Measurements from ENCODE around the gene CDON.

Gene CDON, protein sequence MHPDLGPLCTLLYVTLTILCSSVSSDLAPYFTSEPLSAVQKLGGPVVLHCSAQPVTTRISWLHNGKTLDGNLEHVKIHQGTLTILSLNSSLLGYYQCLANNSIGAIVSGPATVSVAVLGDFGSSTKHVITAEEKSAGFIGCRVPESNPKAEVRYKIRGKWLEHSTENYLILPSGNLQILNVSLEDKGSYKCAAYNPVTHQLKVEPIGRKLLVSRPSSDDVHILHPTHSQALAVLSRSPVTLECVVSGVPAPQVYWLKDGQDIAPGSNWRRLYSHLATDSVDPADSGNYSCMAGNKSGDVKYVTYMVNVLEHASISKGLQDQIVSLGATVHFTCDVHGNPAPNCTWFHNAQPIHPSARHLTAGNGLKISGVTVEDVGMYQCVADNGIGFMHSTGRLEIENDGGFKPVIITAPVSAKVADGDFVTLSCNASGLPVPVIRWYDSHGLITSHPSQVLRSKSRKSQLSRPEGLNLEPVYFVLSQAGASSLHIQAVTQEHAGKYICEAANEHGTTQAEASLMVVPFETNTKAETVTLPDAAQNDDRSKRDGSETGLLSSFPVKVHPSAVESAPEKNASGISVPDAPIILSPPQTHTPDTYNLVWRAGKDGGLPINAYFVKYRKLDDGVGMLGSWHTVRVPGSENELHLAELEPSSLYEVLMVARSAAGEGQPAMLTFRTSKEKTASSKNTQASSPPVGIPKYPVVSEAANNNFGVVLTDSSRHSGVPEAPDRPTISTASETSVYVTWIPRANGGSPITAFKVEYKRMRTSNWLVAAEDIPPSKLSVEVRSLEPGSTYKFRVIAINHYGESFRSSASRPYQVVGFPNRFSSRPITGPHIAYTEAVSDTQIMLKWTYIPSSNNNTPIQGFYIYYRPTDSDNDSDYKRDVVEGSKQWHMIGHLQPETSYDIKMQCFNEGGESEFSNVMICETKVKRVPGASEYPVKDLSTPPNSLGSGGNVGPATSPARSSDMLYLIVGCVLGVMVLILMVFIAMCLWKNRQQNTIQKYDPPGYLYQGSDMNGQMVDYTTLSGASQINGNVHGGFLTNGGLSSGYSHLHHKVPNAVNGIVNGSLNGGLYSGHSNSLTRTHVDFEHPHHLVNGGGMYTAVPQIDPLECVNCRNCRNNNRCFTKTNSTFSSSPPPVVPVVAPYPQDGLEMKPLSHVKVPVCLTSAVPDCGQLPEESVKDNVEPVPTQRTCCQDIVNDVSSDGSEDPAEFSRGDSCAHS (N-terminal part only)

DNA sequence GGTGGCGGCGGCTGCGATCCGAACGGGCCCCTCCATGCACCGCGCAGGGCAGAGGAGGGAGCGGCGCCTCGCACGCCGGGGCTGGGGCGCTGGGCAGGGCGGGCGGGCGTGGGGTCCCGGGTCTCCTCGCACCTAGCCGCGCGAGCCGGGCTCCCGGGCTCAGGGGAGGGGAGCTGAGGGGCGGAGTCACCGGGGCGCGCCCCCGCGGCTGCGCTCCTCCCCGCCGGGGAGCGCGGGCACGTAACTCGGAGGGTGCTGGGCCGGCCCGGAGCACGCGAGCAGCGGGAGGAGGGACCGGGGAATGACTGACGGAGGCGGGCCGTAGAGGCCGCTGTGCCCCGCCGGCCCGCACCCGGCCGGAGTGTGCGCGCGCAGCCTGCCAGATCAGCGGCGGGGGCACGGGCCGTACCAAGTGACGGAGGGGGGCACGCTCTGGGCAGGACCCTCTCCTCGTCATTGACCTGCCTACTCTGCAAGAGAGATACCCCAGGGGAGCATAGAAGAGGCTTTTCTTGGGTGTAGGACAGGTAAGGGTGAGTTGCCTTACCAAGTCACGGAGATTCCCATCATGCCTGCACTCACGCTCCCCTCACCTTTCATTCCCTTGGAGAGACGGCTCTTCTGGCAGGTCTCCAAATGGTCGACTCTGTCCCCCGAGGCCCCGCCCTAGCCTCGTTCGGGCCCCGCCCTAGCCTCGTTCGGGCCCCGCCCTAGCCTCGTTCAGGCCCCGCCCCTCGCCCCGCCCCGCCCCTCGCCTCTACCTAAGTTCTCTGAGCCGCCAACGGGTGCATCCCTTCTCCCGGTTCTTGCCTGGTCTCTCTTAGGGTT, at the start of gene CDON:
TSS of gene CDON (minus strand) at position 188 of the 828 bp plus-strand sequence. CDS start 39,390 bp downstream, outside the sequence.
- peak; percentile 97 for DNase-seq

DNA sequence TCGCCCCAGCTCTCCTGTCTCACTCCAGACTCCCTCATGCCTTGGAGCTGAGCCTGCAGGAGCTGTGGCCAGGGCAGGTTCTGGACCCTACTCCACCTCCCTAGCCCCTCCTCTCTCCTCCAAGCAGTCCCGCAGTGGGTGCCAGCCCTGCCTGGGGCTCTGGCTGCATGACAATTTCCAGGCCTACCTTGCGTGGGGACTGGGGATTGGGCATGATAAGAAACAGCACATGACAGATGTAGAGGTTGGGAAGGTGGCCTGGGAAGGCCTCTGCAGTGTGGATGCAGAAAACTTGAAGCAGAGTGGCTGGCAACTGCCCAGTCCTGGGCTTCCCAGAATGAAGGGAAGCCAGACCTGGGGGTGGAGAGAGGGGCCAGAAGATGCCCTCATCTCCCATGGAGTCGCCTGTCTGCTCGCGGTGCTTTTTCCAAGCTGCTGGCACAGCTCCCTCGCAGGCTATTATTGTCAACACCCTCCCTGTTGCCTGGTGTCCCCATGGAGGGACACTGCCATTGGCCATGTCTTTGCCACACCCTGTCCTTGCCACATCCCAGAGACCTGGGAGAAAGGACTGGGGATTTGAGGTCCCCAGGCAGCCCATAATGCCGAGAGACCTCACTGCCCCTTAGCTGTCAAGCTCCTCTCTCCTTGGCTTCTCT, 48.9 kb upstream of the CDON start:
- DNase-seq, result no peak

- no peak for DNase-seq
These were observed 47.5 kb upstream of the CDON start for GRCh38 chr11:126109941-126110731.

DNA sequence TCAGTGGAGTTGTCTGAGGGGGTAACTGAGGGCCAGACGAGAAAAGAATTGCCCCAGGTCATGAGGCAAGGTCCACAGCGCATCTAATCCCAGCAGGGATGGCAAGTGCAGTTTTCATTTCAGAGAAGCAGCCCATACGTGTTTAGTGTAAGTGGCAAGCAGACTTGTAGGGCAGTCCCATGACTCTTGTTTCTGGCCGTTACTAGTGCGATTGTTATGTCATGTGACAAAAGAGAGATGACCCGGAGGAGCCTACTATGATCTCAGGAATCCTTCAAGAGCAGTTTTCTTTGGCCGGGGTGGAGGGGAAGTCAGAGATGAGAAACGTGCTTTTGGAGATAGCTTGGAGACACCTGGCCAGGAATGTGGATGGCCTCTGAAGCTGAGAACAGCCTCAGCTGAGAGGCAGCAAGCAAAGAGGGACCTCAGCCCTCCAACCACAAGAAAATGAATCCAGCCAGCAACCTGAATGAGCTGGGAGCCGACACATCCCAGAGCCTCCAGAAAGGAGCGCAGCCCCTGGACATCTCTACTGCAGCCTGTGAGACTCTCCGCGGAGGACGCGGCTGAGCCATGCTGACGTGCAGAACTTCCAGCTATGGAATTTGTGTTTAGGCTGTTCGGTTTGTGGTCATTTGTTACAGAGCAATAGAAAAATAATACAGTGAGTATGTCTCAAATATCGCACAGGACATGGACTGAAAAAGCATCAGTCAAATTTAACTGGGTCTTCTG, 44.1 kb upstream of the CDON start:
- DNase-seq, result no peak

- no peak for DNase-seq
These were observed 43.0 kb upstream of the CDON start for GRCh38 chr11:126105748-126106080.

DNA sequence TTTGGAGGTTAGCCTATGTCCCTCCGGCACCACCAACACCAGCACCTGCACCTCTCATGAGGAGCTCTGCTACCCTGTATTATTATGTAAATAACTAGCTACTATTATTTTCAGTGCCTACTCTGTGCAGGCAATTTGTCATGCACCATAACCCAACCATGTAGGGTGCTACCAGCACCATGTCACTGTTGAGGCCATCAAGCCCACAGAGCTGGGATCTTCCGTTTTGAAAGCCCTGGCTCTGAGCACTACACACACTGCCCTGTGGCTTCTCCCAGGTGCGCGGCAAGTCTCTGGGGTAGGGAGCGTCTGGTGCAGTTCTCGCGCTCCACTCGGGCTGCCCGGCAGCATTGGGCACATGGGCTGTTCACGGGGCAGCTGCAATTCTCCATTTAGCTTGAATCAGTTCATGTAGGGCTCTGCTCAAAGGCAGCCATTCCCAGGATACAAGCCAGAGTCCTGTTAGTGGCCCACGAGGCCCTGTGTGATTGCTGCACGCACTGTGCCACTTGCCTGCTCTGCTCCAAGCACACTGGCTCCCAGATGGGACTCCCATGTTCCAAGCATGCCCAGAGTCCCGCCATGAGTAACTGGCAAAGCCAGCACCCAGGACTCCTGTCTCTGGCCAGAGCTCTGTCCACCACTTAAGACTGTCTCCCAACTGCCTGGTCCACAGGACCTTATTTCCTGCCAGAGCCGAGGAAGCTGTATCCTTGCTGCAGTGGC, 42.5 kb upstream of the CDON start:
- no peak for DNase-seq

DNA sequence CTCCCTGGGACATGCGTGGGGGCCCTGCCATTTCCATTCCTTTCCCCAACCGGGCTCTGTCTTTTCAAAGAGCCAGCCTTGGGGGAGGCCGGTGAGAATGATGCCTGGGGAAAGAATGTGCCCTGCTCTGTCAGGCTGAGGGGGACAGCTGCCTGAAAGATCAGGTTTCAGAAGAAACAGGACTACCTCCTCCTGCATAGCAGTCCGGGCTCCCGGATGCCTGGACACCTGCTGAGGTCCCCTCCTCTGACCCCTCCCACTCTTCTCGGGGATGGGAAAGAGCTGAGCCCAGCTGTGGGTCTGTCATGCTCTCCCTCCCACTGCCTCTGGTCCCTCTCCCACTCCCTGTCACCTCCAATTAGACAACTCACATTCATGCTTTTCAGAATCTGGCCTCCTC, 41.8 kb upstream of the CDON start:
- no peak for DNase-seq

DNA sequence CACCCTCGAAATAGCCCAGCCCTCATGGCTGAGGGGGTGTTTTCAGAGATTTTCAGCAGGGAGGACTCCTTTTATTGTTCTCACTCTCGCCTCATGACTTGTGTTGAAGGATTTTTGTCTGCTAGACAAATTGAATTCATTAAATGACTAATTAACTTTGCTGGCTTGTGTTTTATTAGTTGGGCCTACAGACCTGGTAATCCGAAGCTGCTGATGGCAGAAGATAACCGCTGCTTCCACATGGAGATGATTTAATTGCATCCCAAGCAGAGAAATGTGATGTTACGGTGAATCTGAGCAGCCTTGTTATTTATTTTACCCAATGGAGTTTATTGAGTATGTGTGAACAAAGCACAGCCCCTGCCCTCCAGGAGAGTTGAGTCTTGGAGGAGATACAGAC, 40.5 kb upstream of the CDON start:
- no peak for DNase-seq

DNA sequence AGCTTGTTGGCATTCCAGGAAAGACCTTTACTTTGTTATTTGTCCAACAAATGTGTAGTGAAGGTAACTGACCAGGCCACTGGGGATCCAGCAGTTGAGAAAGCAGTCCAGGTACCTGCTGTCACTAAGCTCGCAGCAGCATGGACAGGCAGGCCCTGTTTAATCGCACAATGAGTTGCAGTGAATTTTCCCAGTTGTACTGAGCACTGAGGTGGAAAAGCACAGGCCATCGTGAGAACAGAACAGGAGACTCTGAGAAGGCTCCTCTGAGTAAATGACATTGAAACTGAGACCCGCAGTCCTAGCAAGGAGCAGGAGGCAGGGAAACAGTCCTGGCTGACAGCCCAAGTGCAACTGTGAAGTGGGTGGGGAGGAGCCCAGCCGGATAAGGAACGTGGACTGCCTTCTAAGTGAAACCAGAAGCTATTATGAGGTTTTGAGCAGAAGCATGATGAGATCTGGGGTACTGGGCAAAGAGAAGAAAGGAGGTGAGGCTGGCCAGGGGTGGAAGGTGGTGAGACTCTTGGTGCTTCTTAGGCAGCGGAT, 39.8 kb upstream of the CDON start:
- DNase-seq, result peak; percentile 93

- no peak for DNase-seq
These were observed 39.2 kb upstream of the CDON start for GRCh38 chr11:126101930-126102283.

GRCh38 chr11:126101251-126101929, 38.7 kb upstream of the CDON start:
- no peak for DNase-seq

DNA sequence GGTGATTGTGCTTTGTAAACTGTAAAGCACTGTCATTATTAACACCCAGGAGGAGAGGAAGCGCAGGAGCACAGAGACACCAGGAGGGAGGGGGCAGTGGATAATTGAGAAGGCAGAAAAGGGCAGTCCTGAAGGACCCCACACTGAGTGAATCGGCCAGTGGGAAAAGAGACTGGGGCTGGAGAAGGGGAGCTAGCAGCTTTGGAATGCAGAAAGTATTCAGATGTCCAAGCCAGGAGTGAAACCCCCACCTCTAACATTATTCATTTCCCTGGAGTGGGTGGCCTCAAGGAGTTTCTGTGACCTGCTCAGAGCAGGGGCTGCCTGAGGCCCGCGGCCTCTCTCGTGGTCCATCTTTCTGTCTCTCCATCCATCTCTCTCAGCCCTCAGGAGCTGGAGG, 38.0 kb upstream of the CDON start:
- DNase-seq, result no peak

DNA sequence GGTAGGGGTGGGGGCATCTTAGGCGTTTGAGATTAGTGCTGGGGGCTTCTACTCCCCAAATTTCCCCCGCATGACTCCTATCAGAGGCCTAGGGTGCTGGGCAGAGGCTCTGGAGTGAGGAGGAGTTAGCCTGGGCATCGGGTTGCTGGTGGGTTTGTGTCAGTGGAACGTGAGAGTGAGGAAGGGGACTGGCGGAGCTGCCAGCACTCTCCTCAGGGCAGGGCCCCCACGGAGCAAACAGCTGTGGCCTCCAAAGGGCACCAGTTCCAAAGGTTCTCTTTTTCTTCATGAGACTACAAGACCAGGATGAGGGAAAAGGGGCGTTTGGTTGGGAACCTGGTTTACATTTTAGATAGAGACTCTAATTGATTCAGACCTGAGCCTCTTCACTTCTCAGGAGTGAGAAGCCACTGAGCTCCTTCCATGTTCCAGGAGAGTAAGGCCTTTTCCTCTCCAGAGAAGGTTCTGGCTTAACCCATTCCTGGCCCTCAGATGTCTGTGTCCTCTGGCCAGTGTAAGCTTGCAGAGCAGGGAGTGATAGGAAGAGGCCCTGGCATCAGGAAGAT, 35.6 kb upstream of the CDON start:
- DNase-seq, result no peak

DNA sequence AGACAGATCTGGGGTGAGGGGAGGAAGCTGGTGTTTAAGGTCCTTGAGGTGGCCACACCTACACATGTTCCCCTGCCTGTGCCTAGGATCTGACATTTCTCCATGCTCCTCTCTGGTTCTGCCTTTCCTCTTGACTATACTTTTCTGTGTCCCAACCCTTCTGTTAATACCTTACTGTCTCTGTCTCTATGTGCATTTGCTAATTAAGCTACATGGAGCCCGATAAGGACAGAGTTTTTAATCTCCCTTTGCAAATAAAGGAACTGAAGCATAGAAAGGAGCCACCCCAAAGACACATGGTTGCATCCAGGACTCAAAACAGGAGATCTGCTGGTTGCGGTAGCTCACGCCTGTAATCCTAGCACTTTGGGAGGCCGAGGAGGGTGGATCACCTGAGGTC, 33.1 kb upstream of the CDON start:
- DNase-seq, result no peak

GRCh38 chr11:126090452-126090851, 27.8 kb upstream of the CDON start:
- no peak for DNase-seq

- DNase-seq, result no peak
These were observed 26.3 kb upstream of the CDON start for GRCh38 chr11:126088999-126089398.

DNA sequence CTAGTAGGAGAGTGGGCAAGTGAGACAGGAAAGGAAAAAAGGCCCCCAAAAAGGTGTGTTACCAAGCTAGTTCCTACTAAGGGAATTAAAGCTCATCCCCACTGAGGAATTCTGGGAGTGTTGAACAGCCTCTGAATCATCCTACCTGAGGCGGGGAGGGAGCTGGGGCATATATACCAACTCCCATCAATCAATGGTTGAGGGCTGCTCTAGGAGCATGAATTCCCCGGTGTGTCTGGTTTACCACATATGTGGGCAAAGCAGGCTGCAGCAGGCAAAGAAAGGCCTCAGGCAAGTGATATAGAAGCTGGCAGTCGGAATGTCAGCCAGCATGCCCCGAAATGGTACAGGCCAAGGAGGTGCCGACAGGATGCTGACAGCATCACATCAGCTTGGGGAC, 23.6 kb upstream of the CDON start:
- DNase-seq, result no peak

- no peak for DNase-seq
These were observed 21.9 kb upstream of the CDON start for GRCh38 chr11:126084608-126084912.
